ENCODE measurements around the gene FUOM. TPM values are rescaled to one million over a fixed set of nuclear protein-coding genes. Genes with fewer than 3 reads are reported as not detected.
A peak's percentile ranks its signal among the peaks of the same experiment; 100 is the strongest.

The FUOM gene
- total and polyA plus RNA-seq, 4 donors: 15.2 to 54.8 (median 24.9) TPM

GRCh38 chr10:133358162-133358924, 524 bp upstream of the FUOM start:
- H3K27ac ChIP-seq (ENCODE audit: low read depth in 1 of 2, low read length in 2 of 2): no peak overlapping the region
- peak in 1 of 2 donors; percentile 80 for DNase-seq
- intact Hi-C loops (cut with DNase I): no loop called here
- no peaks in the 10 kb centered on the region for H3K36me3 ChIP-seq (ENCODE audit: control insufficient read depth in 1 of 2, insufficient read depth in 2 of 2, low read length in 1 of 2)
- H3K27me3 ChIP-seq (ENCODE audit: control insufficient read depth in 1 of 2, insufficient read depth in 2 of 2, low read length in 1 of 2): no peaks in the 10 kb centered on the region
- 83 to 86% methylated on average over 36 to 41 of the region's 41 CpGs for WGBS, 2 donors
- no peak for ATAC-seq (ENCODE audit: low FRiP score)
- no peak overlapping the region for H3K4me3 ChIP-seq (ENCODE audit: low read length in 2 of 2)
- no peaks in the 10 kb centered on the region for H3K9me3 ChIP-seq (ENCODE audit: control insufficient read depth, low read length)
- no peaks in the 10 kb centered on the region for H3K4me1 ChIP-seq (ENCODE audit: control insufficient read depth in 1 of 2, insufficient read depth in 2 of 2, low read length in 2 of 2)

GRCh38 chr10:133356549-133357284, 1.1 kb downstream of the FUOM start:
- ATAC-seq (ENCODE audit: low FRiP score) (no peak), DNase-seq (no peak)
- H3K27me3 ChIP-seq (ENCODE audit: control insufficient read depth in 1 of 2, insufficient read depth in 2 of 2, low read length in 1 of 2): no peaks in the 10 kb centered on the region
- intact Hi-C loops (cut with DNase I): no loop called here
- 53 to 55% methylated on average over 25 to 27 of the region's 27 CpGs for WGBS, 2 donors
- H3K4me3 ChIP-seq (ENCODE audit: low read length in 2 of 2): peak overlapping the region in 1 of 2 donors; percentile 51
- H3K4me1 ChIP-seq (ENCODE audit: control insufficient read depth in 1 of 2, insufficient read depth in 2 of 2, low read length in 2 of 2): no peaks in the 10 kb centered on the region
- no peaks in the 10 kb centered on the region for H3K36me3 ChIP-seq (ENCODE audit: control insufficient read depth in 1 of 2, insufficient read depth in 2 of 2, low read length in 1 of 2)
- no peak overlapping the region for H3K27ac ChIP-seq (ENCODE audit: low read depth in 1 of 2, low read length in 2 of 2)
- no peaks in the 10 kb centered on the region for H3K9me3 ChIP-seq (ENCODE audit: control insufficient read depth, low read length)

GRCh38 chr10:133355991-133356390, 1.8 kb downstream of the FUOM start:
- intact Hi-C loops (cut with DNase I): no loop called here
- no peaks in the 10 kb centered on the region for H3K9me3 ChIP-seq (ENCODE audit: control insufficient read depth, low read length)
- DNase-seq (no peak), ATAC-seq (ENCODE audit: low FRiP score) (no peak)
- H3K27me3 ChIP-seq (ENCODE audit: control insufficient read depth in 1 of 2, insufficient read depth in 2 of 2, low read length in 1 of 2): no peaks in the 10 kb centered on the region
- no peaks in the 10 kb centered on the region for H3K4me1 ChIP-seq (ENCODE audit: control insufficient read depth in 1 of 2, insufficient read depth in 2 of 2, low read length in 2 of 2)
- no peak overlapping the region for H3K27ac ChIP-seq (ENCODE audit: low read depth in 1 of 2, low read length in 2 of 2)
- no peaks in the 10 kb centered on the region for H3K36me3 ChIP-seq (ENCODE audit: control insufficient read depth in 1 of 2, insufficient read depth in 2 of 2, low read length in 1 of 2)
- no peak overlapping the region for H3K4me3 ChIP-seq (ENCODE audit: low read length in 2 of 2)
- 97 to 100% methylated on average over 3 of the region's 3 CpGs for WGBS, 2 donors

GRCh38 chr10:133355266-133355665, 2.6 kb downstream of the FUOM start:
- WGBS, 2 donors: 95 to 98% methylated on average over 6 of the region's 6 CpGs
- H3K27me3 ChIP-seq (ENCODE audit: control insufficient read depth in 1 of 2, insufficient read depth in 2 of 2, low read length in 1 of 2): no peaks in the 10 kb centered on the region

GRCh38 chr10:133354672-133355240, 3.1 kb downstream of the FUOM start:
- intact Hi-C loops (cut with DNase I): no loop called here
- Histone ChIP-seq H3K36me3 (ENCODE audit: control insufficient read depth in 1 of 2, insufficient read depth in 2 of 2, low read length in 1 of 2) (no peaks in the 10 kb centered on the region), H3K4me1 (ENCODE audit: control insufficient read depth in 1 of 2, insufficient read depth in 2 of 2, low read length in 2 of 2) (no peaks in the 10 kb centered on the region), H3K27ac (ENCODE audit: low read depth in 1 of 2, low read length in 2 of 2) (no peak overlapping the region), H3K27me3 (ENCODE audit: control insufficient read depth in 1 of 2, insufficient read depth in 2 of 2, low read length in 1 of 2) (no peaks in the 10 kb centered on the region), H3K9me3 (ENCODE audit: control insufficient read depth, low read length) (no peaks in the 10 kb centered on the region), H3K4me3 (ENCODE audit: low read length in 2 of 2) (no peak overlapping the region)
- DNase-seq (no peak), ATAC-seq (ENCODE audit: low FRiP score) (no peak)
- 93 to 94% methylated on average over 14 of the region's 14 CpGs for WGBS, 2 donors

More at GRCh38 chr10:133355266-133355665, 2.6 kb downstream of the FUOM start:
- H3K4me3 ChIP-seq (ENCODE audit: low read length in 2 of 2): no peak overlapping the region
- intact Hi-C loops (cut with DNase I): no loop called here
- DNase-seq: no peak
- H3K9me3 ChIP-seq (ENCODE audit: control insufficient read depth, low read length): no peaks in the 10 kb centered on the region
- no peak for ATAC-seq (ENCODE audit: low FRiP score)
- H3K4me1 ChIP-seq (ENCODE audit: control insufficient read depth in 1 of 2, insufficient read depth in 2 of 2, low read length in 2 of 2): no peaks in the 10 kb centered on the region
- H3K27ac ChIP-seq (ENCODE audit: low read depth in 1 of 2, low read length in 2 of 2): no peak overlapping the region
- H3K36me3 ChIP-seq (ENCODE audit: control insufficient read depth in 1 of 2, insufficient read depth in 2 of 2, low read length in 1 of 2): no peaks in the 10 kb centered on the region

GRCh38 chr10:133353988-133354605, 3.7 kb downstream of the FUOM start:
- no peak for ATAC-seq (ENCODE audit: low FRiP score)
- Histone ChIP-seq H3K27ac (ENCODE audit: low read depth in 1 of 2, low read length in 2 of 2) (no peak overlapping the region), H3K4me1 (ENCODE audit: control insufficient read depth in 1 of 2, insufficient read depth in 2 of 2, low read length in 2 of 2) (no peaks in the 10 kb centered on the region), H3K4me3 (ENCODE audit: low read length in 2 of 2) (no peak overlapping the region), H3K36me3 (ENCODE audit: control insufficient read depth in 1 of 2, insufficient read depth in 2 of 2, low read length in 1 of 2) (no peaks in the 10 kb centered on the region), H3K27me3 (ENCODE audit: control insufficient read depth in 1 of 2, insufficient read depth in 2 of 2, low read length in 1 of 2) (no peaks in the 10 kb centered on the region), H3K9me3 (ENCODE audit: control insufficient read depth, low read length) (no peaks in the 10 kb centered on the region)
- 87 to 96% methylated on average over 15 to 16 of the region's 16 CpGs for WGBS, 2 donors
- intact Hi-C loops (cut with DNase I): no loop called here
- no peak for DNase-seq

GRCh38 chr10:133353202-133353959, 4.4 kb downstream of the FUOM start:
- Histone ChIP-seq H3K27me3 (ENCODE audit: control insufficient read depth in 1 of 2, insufficient read depth in 2 of 2, low read length in 1 of 2) (no peaks in the 10 kb centered on the region), H3K36me3 (ENCODE audit: control insufficient read depth in 1 of 2, insufficient read depth in 2 of 2, low read length in 1 of 2) (no peaks in the 10 kb centered on the region), H3K27ac (ENCODE audit: low read depth in 1 of 2, low read length in 2 of 2) (no peak overlapping the region), H3K4me1 (ENCODE audit: control insufficient read depth in 1 of 2, insufficient read depth in 2 of 2, low read length in 2 of 2) (no peaks in the 10 kb centered on the region), H3K4me3 (ENCODE audit: low read length in 2 of 2) (no peak overlapping the region), H3K9me3 (ENCODE audit: control insufficient read depth, low read length) (no peaks in the 10 kb centered on the region)
- DNase-seq (no peak), ATAC-seq (ENCODE audit: low FRiP score) (no peak)
- 81 to 83% methylated on average over 16 of the region's 16 CpGs for WGBS, 2 donors
- intact Hi-C loops (cut with DNase I): no loop called here
